ENCODE data around the gene KAZN.

DNA sequence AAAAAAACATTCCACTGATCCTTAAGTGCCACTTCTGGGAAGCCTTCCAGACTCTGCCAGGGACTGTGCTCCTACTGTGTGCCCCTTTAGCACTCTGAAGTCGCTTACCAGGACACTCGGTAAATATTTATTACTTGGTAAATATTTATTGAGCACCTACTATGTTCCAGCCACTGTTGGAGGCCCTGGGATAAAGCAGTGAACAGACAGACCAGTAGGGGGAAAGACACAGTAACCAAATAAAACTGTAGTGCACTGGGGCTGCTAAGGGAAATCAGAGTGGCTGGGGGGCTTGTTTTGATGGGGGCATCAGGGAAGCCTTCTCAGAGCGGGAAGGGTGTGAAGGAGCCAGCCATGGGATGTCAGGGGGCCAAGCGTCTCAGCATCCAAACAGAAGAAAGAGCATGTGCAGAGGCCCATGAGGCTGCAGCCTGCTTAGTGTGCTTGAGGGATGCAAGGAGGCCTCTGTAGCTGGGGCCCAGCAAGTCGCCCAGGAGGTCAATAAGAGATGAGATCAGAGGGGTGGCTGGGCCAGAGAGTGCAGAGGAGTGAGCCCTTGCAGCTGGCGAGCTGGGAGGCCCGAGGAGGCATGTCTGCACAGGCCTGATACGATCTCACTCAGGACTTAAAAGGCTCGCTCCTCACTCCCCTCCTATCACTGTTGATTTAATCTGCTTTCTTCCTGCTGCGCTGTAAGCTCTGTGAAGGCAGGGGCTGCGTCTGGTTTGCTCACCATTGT, 28.6 kb downstream of the KAZN start:
- TF ChIP-seq FEZF1 (tag by site-specific recombination; IDR thresholded peaks at IDR 0.05), result no peak
- TF ChIP-seq, protein P1, sequence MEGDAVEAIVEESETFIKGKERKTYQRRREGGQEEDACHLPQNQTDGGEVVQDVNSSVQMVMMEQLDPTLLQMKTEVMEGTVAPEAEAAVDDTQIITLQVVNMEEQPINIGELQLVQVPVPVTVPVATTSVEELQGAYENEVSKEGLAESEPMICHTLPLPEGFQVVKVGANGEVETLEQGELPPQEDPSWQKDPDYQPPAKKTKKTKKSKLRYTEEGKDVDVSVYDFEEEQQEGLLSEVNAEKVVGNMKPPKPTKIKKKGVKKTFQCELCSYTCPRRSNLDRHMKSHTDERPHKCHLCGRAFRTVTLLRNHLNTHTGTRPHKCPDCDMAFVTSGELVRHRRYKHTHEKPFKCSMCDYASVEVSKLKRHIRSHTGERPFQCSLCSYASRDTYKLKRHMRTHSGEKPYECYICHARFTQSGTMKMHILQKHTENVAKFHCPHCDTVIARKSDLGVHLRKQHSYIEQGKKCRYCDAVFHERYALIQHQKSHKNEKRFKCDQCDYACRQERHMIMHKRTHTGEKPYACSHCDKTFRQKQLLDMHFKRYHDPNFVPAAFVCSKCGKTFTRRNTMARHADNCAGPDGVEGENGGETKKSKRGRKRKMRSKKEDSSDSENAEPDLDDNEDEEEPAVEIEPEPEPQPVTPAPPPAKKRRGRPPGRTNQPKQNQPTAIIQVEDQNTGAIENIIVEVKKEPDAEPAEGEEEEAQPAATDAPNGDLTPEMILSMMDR (tag by site-specific recombination; IDR thresholded peaks at IDR 0.05), result no peak
- peak; percentile 57; the same call in 1 of the 2 replicates for TF ChIP-seq ZNF664 (tag by site-specific recombination; IDR thresholded peaks at IDR 0.05)
- TF ChIP-seq ZNF621 (tag by site-specific recombination; IDR thresholded peaks at IDR 0.05), result no peak
- TF ChIP-seq RBAK (tag by site-specific recombination; IDR thresholded peaks at IDR 0.05), result no peak
- no peak for TF ChIP-seq ZNF112 (tag by site-specific recombination; IDR thresholded peaks at IDR 0.05)

Data from HEK293 (cell line).